GM18951 (cell line): ENCODE data around the gene SLC25A6.
"Not testable (repeated sequence)": the region's sequence is repeated elsewhere in the genome, so short reads cannot be mapped to it uniquely, and the experiment has no call there.

Experiments
- POLR2A ChIP-seq: IDR thresholded peaks from 4 replicates; pipeline ENCODE4 v1.6.1; 2011; ENCODE audit warnings: mild to moderate bottlenecking; ENCODE audit not compliant: insufficient read length, insufficient read depth; ENCODE audit errors: extremely low read depth
- in situ Hi-C: fragments of 300-500 bp; cut with MboI; formaldehyde crosslinking; loops from one replicate; pipeline ENCODE4 v1.12.0; 2022; ENCODE audit warnings: low sequenced_read_pairs, mixed read lengths, inconsistent platforms; ENCODE audit not compliant: unreplicated experiment

Gene SLC25A6

GRCh38 chrX:1391707-1392375 lies at the start of gene SLC25A6:
Gene SLC25A6, minus strand, starts transcription at chrX:1392113. Its CDS starts 104 bp downstream, at chrX:1392009.
- in situ Hi-C loops: no loop called here
- TF ChIP-seq POLR2A: peak; percentile 94

- in situ Hi-C loops: no loop called here
- TF ChIP-seq POLR2A: no peak
Measured at GRCh38 chrX:1440506-1440905, 48.6 kb upstream of the SLC25A6 start.

- TF ChIP-seq POLR2A: no peak
- in situ Hi-C loops: no loop called here
Measured at GRCh38 chrX:1435241-1435895, 43.5 kb upstream of the SLC25A6 start.

- in situ Hi-C loops: no loop called here
- no peak for TF ChIP-seq POLR2A
Measured at GRCh38 chrX:1434871-1435240, 42.9 kb upstream of the SLC25A6 start.

- in situ Hi-C loops: no loop called here
- TF ChIP-seq POLR2A: no peak
Measured at GRCh38 chrX:1433646-1434357, 41.9 kb upstream of the SLC25A6 start.

GRCh38 chrX:1430451-1430850 lies 38.5 kb upstream of the SLC25A6 start:
- no peak for TF ChIP-seq POLR2A

GRCh38 chrX:1427756-1428155 lies 35.8 kb upstream of the SLC25A6 start:
- TF ChIP-seq POLR2A: no peak
- in situ Hi-C loops: no loop called here

More at GRCh38 chrX:1430451-1430850, 38.5 kb upstream of the SLC25A6 start:
- in situ Hi-C loops: no loop called here

- in situ Hi-C loops: not testable (repeated sequence)
Measured at GRCh38 chrX:1426321-1426720, 34.4 kb upstream of the SLC25A6 start.

GRCh38 chrX:1425381-1425780 lies 33.5 kb upstream of the SLC25A6 start:
- no peak for TF ChIP-seq POLR2A
- in situ Hi-C loops: no loop called here

- TF ChIP-seq POLR2A: no peak
- in situ Hi-C loops: no loop called here
Measured at GRCh38 chrX:1424147-1424851, 32.4 kb upstream of the SLC25A6 start.

GRCh38 chrX:1423215-1423614 lies 31.3 kb upstream of the SLC25A6 start:
- no peak for TF ChIP-seq POLR2A
- in situ Hi-C loops: no loop called here

- in situ Hi-C loops: no loop called here
- TF ChIP-seq POLR2A: no peak
Measured at GRCh38 chrX:1422135-1422465, 30.2 kb upstream of the SLC25A6 start.

- no peak for TF ChIP-seq POLR2A
- in situ Hi-C loops: no loop called here
Measured at GRCh38 chrX:1421433-1422134, 29.7 kb upstream of the SLC25A6 start.
